Measurements from ENCODE around the gene TMEM248.
"Not testable (repeated sequence)": the region's sequence is repeated elsewhere in the genome, so short reads cannot be mapped to it uniquely, and the experiment has no call there.

DNA sequence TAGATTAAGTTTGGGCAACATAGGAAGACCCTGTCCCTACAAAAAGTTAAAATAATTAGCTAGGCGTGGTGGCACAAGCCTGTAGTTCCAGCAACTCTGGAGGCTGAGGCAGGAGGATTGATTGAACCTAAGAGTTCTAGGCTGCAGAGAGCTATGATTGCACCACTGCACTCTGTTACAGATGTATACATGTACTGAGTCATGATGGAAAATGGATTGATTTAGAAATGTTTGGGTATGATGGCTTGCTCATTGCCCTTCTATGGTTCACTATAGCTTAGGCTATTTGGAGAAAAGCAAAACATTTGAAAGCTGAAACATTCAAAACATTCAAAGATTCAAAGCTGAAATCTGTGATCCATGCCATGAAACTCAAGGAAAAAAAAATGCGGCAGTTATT lies 58.0 kb downstream of the TMEM248 start:
- TF ChIP-seq, protein P1, sequence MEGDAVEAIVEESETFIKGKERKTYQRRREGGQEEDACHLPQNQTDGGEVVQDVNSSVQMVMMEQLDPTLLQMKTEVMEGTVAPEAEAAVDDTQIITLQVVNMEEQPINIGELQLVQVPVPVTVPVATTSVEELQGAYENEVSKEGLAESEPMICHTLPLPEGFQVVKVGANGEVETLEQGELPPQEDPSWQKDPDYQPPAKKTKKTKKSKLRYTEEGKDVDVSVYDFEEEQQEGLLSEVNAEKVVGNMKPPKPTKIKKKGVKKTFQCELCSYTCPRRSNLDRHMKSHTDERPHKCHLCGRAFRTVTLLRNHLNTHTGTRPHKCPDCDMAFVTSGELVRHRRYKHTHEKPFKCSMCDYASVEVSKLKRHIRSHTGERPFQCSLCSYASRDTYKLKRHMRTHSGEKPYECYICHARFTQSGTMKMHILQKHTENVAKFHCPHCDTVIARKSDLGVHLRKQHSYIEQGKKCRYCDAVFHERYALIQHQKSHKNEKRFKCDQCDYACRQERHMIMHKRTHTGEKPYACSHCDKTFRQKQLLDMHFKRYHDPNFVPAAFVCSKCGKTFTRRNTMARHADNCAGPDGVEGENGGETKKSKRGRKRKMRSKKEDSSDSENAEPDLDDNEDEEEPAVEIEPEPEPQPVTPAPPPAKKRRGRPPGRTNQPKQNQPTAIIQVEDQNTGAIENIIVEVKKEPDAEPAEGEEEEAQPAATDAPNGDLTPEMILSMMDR (IDR thresholded peaks at IDR 0.05; ENCODE audit: insufficient read depth, low read depth, low read length): not testable (repeated sequence)
- TF ChIP-seq EZH2 (IDR thresholded peaks at IDR 0.05; ENCODE audit: insufficient read depth, low read length): not testable (repeated sequence)

Measured in astrocyte (in vitro differentiated cells and primary cell).